ENCODE data around the gene LAMC2. TPM values are rescaled to one million over a fixed set of nuclear protein-coding genes. Genes with fewer than 3 reads are reported as not detected.
A peak's percentile ranks its signal among the peaks of the same experiment; 100 is the strongest.
"Not testable (repeated sequence)": the region's sequence is repeated elsewhere in the genome, so short reads cannot be mapped to it uniquely, and the experiment has no call there.

LAMC2 gene
- total RNA-seq, 1 experiment from 2014 or later: 0.08 TPM

- H3K27me3 ChIP-seq: no peaks in the 10 kb centered on the region
- no peaks in the 10 kb centered on the region for H3K36me3 ChIP-seq
- no peaks in the 10 kb centered on the region for H3K9me3 ChIP-seq (replicated peaks)
- DNase-seq: no peak
- H3K4me1 ChIP-seq: peaks cover 14% of the 10 kb centered on the region
- no peak overlapping the region for H3K4me3 ChIP-seq
- H3K27ac ChIP-seq: no peak overlapping the region
Measured at GRCh38 chr1:183267646-183268431, 81.8 kb downstream of the LAMC2 start.

DNA sequence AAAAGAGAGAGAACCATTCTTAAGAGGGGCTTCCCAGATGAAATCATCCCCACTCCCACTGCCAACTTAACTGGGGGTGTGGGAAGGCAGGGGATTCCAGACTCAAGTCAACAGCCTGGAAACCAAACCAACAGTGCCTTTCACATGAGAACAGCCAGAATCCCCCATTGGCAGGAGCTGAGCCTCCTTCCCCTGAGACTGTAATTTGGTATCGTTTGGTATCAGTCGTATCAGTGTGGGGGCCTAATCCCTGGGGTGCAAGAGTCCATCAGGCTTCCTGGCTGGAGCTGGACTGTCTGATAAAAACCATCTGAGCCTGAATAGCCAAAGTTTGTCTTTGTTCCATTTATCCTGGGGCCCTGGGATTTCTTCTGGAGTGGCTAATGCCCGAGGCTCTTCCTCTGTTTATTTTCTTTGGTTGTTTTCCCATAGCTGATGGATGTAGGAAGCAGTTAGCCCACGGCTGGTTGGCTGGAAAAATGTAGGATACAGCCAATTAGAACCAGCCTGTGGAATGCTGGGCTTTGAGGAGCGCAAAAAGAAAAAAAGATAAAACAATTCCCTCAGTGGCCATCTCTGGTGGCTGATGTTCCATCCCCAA lies 84.6 kb downstream of the LAMC2 start:
- Histone ChIP-seq H3K4me3 (no peak overlapping the region), H3K27me3 (no peaks in the 10 kb centered on the region), H3K36me3 (no peaks in the 10 kb centered on the region), H3K27ac (no peak overlapping the region), H3K4me1 (peaks cover 20% of the 10 kb centered on the region), H3K9me3 (replicated peaks) (no peaks in the 10 kb centered on the region)
- peak; percentile 58 to 83 for DNase-seq

DNA sequence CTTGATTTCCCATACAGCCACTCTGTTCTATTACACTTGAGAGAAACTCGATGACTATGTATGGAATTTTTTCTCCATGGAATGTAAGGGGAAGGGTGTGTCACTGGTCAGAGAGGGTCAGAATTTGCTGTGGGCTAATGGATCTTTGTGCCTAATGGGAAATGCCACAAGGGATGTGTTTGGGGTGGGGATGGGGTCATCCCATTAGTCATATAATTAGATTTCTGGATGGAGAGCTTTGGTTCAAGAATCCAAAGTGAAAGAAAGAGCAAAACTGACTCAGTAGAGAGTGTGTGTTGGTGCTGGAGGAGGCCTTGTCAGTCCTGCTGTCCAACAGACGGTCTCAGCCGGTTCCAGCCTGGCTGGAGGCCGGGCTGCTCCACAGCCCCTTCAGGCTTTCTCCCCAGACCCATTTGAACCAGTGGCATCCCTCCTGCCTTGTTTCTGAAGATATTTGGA lies 86.4 kb downstream of the LAMC2 start:
- Histone ChIP-seq H3K9me3 (replicated peaks) (no peaks in the 10 kb centered on the region), H3K4me1 (peaks cover 25% of the 10 kb centered on the region), H3K36me3 (no peaks in the 10 kb centered on the region), H3K27me3 (no peaks in the 10 kb centered on the region), H3K4me3 (no peak overlapping the region), H3K27ac (peak overlapping the region; percentile 53)
- no peak for DNase-seq

DNA sequence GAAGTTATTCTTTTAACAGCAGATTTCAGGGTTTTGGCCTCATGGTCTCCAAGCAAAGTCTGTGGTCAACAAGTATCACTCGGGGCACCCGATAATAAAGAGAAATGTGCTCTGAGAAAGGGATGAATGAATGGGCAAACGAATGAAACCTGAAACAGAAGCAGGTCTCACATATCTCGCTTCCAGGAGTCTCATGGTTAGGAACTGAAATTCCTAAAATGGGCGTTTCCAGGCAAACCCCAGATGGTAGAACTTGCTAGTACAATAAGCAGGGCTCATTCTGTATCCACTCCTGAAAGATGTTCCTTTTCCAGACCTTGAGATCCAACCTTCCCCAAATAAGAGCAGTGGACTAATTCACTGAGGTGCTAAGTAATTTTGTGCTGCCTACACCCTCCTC lies 87.2 kb downstream of the LAMC2 start:
- Histone ChIP-seq H3K36me3 (no peaks in the 10 kb centered on the region), H3K27ac (peak overlapping the region; percentile 53; the same call in 1 of the 2 replicates), H3K4me3 (no peak overlapping the region), H3K4me1 (peaks cover 25% of the 10 kb centered on the region), H3K9me3 (replicated peaks) (no peaks in the 10 kb centered on the region), H3K27me3 (no peaks in the 10 kb centered on the region)
- DNase-seq: no peak

DNA sequence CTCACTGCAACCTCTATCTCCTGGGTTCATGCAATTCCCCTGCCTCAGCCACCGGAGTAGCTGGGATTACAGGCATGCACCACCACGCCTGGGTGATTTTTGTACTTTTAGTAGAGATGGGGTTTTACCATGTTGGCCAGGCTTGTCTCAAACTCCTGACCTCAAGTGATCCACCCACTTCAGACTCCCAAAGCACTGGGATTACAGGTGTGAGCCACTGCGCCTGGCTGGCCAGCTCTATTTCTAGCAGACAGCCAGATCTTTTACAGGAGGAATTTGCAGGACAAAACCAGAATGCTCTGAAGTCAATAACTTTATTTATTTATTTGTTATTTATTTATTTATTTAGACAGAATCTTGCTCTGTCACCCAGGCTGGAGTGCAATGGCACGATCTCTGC lies 87.9 kb downstream of the LAMC2 start:
- H3K27me3 ChIP-seq; H3K4me3 ChIP-seq; H3K9me3 ChIP-seq (replicated peaks); DNase-seq; H3K36me3 ChIP-seq; H3K27ac ChIP-seq: not testable (repeated sequence)
- H3K4me1 ChIP-seq: peaks cover 25% of the 10 kb centered on the region

GRCh38 chr1:183274836-183275235 lies 88.8 kb downstream of the LAMC2 start:
- H3K27me3 ChIP-seq: no peaks in the 10 kb centered on the region
- H3K4me3 ChIP-seq: no peak overlapping the region
- no peaks in the 10 kb centered on the region for H3K9me3 ChIP-seq (replicated peaks)
- peaks cover 28% of the 10 kb centered on the region for H3K4me1 ChIP-seq
- H3K36me3 ChIP-seq: no peaks in the 10 kb centered on the region
- H3K27ac ChIP-seq: no peak overlapping the region
- no peak for DNase-seq

- Histone ChIP-seq H3K9me3 (replicated peaks) (no peaks in the 10 kb centered on the region), H3K4me1 (peaks cover 26% of the 10 kb centered on the region), H3K4me3 (no peak overlapping the region), H3K27me3 (no peaks in the 10 kb centered on the region), H3K27ac (no peak overlapping the region), H3K36me3 (no peaks in the 10 kb centered on the region)
- no peak for DNase-seq
Measured at GRCh38 chr1:183275322-183275721, 89.3 kb downstream of the LAMC2 start.

DNA sequence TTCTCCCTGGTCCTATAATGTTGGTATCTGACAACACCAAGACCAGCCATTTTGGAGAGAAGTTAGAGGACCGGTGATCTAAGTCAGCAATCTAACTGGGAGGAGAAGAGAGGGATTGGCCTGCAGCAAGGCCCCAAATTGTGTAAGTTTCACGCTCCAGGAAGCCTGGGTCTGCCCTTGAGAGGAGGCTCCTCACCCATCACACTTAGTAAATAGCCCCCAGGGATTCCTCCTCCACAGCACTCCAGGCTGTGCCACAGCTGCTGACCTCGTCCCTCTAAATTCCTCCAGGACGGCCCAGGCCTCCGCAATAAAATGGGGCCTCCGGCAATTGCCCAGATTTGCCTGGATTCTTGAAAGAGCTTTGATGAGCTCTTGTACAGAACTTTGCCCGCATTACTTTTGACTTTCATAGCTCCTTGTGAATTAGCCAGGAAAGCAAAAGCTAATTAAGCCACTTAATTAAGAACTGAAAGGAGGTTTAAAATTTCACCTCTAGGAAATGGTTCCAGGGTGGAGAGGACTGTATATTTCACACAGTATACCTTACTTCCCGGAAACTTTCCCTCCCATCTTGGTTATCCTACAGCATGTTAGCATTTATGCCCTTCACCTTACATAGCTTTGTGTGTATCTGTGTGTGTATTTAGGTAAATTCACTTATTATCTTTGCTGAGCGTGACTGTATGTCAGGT lies 90.5 kb downstream of the LAMC2 start:
- Histone ChIP-seq H3K4me1 (peaks cover 17% of the 10 kb centered on the region), H3K27me3 (no peaks in the 10 kb centered on the region), H3K4me3 (no peak overlapping the region), H3K27ac (no peak overlapping the region), H3K9me3 (replicated peaks) (no peaks in the 10 kb centered on the region), H3K36me3 (no peaks in the 10 kb centered on the region)
- DNase-seq: peak; percentile 45 to 64

- H3K27ac ChIP-seq: no peak overlapping the region
- peaks cover 17% of the 10 kb centered on the region for H3K4me1 ChIP-seq
- H3K27me3 ChIP-seq: no peaks in the 10 kb centered on the region
- no peak for DNase-seq
- H3K36me3 ChIP-seq: no peaks in the 10 kb centered on the region
- no peak overlapping the region for H3K4me3 ChIP-seq
- no peaks in the 10 kb centered on the region for H3K9me3 ChIP-seq (replicated peaks)
Measured at GRCh38 chr1:183277821-183278738, 92.0 kb downstream of the LAMC2 start.

DNA sequence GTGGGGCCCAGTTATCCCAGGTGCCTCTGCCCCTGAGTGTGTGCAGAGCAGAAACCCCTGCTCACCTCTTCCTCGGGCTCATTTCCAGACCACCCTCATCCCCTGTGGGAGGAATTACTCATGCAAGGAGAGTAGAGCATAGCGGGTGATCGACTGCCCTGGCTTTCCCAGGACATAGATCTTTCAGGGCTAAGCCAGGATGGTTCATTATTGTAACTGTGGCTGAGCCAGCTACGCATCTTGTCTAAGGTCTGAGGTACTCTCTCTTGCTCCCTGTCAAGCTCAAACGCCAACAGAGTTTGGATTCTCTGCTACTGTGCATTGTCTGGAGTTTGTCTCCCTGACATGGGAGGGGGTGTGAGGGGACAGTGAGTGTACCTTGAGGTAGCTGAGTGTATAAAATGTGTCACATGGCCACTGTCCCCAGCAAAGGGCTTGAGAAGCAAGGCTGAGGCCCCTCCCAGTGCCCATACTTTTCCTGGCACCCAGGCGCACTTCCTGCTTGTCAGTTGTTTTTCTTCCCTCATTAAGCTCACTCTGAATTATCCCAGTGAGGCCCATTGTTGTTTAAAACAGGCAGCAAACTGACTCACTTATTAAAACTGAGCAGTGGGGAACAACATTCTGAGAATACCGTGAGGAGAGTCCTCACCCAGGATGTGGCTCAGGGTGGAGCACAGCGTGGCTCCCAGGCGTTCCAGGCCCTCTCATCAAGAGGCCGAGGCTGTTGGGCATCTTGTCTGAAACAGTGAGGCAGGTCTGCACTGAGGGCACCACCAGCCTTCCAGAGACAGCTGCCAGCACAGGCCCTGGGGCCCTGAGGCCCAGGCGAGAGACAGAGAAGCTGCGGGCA lies 92.9 kb downstream of the LAMC2 start:
- DNase-seq: no peak
- Histone ChIP-seq H3K4me1 (peaks cover 13% of the 10 kb centered on the region; the same call in 1 of the 2 replicates), H3K27me3 (no peaks in the 10 kb centered on the region), H3K4me3 (no peak overlapping the region), H3K27ac (no peak overlapping the region), H3K36me3 (no peaks in the 10 kb centered on the region), H3K9me3 (replicated peaks) (no peaks in the 10 kb centered on the region)

- H3K9me3 ChIP-seq (replicated peaks): no peaks in the 10 kb centered on the region
- no peaks in the 10 kb centered on the region for H3K36me3 ChIP-seq
- H3K4me1 ChIP-seq: peaks cover 13% of the 10 kb centered on the region; the same call in 1 of the 2 replicates
- H3K4me3 ChIP-seq: no peak overlapping the region
- no peak overlapping the region for H3K27ac ChIP-seq
- no peak for DNase-seq
- H3K27me3 ChIP-seq: no peaks in the 10 kb centered on the region
Measured at GRCh38 chr1:183279835-183280234, 93.8 kb downstream of the LAMC2 start.

DNA sequence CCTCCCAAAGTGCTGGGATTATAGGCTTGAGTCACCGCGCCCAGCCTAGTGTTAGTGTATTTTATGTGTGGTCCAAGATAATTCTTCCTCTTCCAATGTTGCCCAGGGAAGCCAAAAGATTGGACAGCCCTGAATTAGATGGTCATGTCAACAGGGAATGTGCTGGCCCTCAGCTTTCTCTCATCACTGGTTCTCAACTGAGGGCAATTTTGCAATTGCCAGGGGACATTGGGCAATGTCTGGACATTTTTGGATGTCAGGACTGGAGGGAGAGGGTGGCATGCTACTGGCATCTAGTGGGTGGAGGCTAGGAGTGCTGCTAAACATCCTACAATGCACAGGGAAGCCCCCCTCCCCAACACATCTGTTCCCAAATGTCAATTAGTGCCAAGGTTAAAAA lies 95.0 kb downstream of the LAMC2 start:
- no peaks in the 10 kb centered on the region for H3K9me3 ChIP-seq (replicated peaks)
- peaks cover 13% of the 10 kb centered on the region; the same call in 1 of the 2 replicates for H3K4me1 ChIP-seq
- H3K36me3 ChIP-seq: no peaks in the 10 kb centered on the region
- no peak overlapping the region for H3K27ac ChIP-seq
- no peak overlapping the region for H3K4me3 ChIP-seq
- no peaks in the 10 kb centered on the region for H3K27me3 ChIP-seq
- peak; percentile 58 to 75 for DNase-seq

GRCh38 chr1:183281553-183282091 lies 95.6 kb downstream of the LAMC2 start:
- Histone ChIP-seq H3K4me1 (peaks cover 13% of the 10 kb centered on the region; the same call in 1 of the 2 replicates), H3K27ac (no peak overlapping the region), H3K4me3 (peak overlapping the region; percentile 30), H3K36me3 (no peaks in the 10 kb centered on the region), H3K27me3 (no peaks in the 10 kb centered on the region), H3K9me3 (replicated peaks) (no peaks in the 10 kb centered on the region)
- DNase-seq: peak; percentile 87 to 96
